GM12878 (cell line): ENCODE results near the gene IFNLR1. TPM values are rescaled to one million over a fixed set of nuclear protein-coding genes. Genes with fewer than 3 reads are reported as not detected.

Experiments
- BCL3 ChIP-seq: IDR thresholded peaks from 2 replicates; pipeline ENCODE4 v1.6.1; 2011; ENCODE audit warnings: borderline replicate concordance, low read depth, mild to moderate bottlenecking, moderate library complexity, low read length; ENCODE audit not compliant: insufficient read depth, poor library complexity, severe bottlenecking
- BRCA1 ChIP-seq: IDR thresholded peaks from 2 replicates; pipeline ENCODE4 v1.6.1; 2011; ENCODE audit warnings: low read depth, low read length, improper control_type of control experiment
- CBFB ChIP-seq: IDR thresholded peaks from 2 replicates; pipeline ENCODE4 v1.6.1; 2016; ENCODE audit warnings: antibody characterized with exemption, low read depth
- CREM ChIP-seq: IDR thresholded peaks from 2 replicates; pipeline ENCODE4 v1.6.1; 2014; ENCODE audit warnings: antibody characterized with exemption, low read depth
- EED ChIP-seq: sonication (generic); IDR thresholded peaks from 2 replicates; pipeline ENCODE4 v1.6.1; 2016; ENCODE audit warnings: antibody characterized with exemption, low read depth
- ELK1 ChIP-seq: IDR thresholded peaks from 2 replicates; pipeline ENCODE4 v1.6.1; 2012; ENCODE audit warnings: low read depth, low read length, improper control_type of control experiment
- ESRRA ChIP-seq: IDR thresholded peaks from 2 replicates; pipeline ENCODE4 v1.6.1; 2012; ENCODE audit warnings: mild to moderate bottlenecking, low read length, improper control_type of control experiment
- FOXM1 ChIP-seq: IDR thresholded peaks from 2 replicates; pipeline ENCODE4 v1.6.1; 2012; ENCODE audit warnings: low read depth, mild to moderate bottlenecking, inconsistent platforms, low read length, moderate library complexity
- JUNB ChIP-seq: IDR thresholded peaks from 2 replicates; pipeline ENCODE4 v1.6.1; 2016; ENCODE audit warnings: antibody characterized with exemption, mild to moderate bottlenecking
- PAX5 ChIP-seq: IDR thresholded peaks from 2 replicates; pipeline ENCODE4 v1.6.1; 2011; ENCODE audit warnings: low read depth, low read length, borderline replicate concordance
- PML ChIP-seq: IDR thresholded peaks from 2 replicates; pipeline ENCODE4 v1.6.1; 2012; ENCODE audit warnings: low read length, inconsistent platforms
- POU2F2 ChIP-seq: IDR thresholded peaks from 3 replicates; pipeline ENCODE4 v1.6.1; 2011; ENCODE audit warnings: low read depth, mild to moderate bottlenecking, low read length, borderline replicate concordance
- RB1 ChIP-seq: fragments of 450-650 bp; formaldehyde crosslinking; IDR thresholded peaks from 2 replicates; pipeline ENCODE4 v1.6.1; 2017; ENCODE audit warnings: mild to moderate bottlenecking, borderline replicate concordance
- RCOR1 ChIP-seq: conservative IDR thresholded peaks from 2 replicates; pipeline ENCODE4 v1.6.1; 2012; ENCODE audit warnings: low read depth, low read length, improper control_type of control experiment
- RUNX3 ChIP-seq: IDR thresholded peaks from 2 replicates; pipeline ENCODE4 v1.6.1; 2012; ENCODE audit warnings: low read length, inconsistent platforms
- SMAD1 ChIP-seq: fragments of 450-650 bp; IDR thresholded peaks from 2 replicates; pipeline ENCODE4 v1.6.1; 2018; ENCODE audit warnings: mild to moderate bottlenecking, low read depth; ENCODE audit not compliant: partially characterized antibody
- SMARCA5 ChIP-seq: fragments of 450-650 bp; IDR thresholded peaks from 2 replicates; pipeline ENCODE4 v1.6.1; 2017; ENCODE audit warnings: mild to moderate bottlenecking
- SUPT20H ChIP-seq: IDR thresholded peaks from 2 replicates; pipeline ENCODE4 v1.6.1; 2011; ENCODE audit warnings: low read depth, mild to moderate bottlenecking, low read length, moderate library complexity, borderline replicate concordance; ENCODE audit not compliant: control insufficient read depth
- TCF12 ChIP-seq: IDR thresholded peaks from 2 replicates; pipeline ENCODE4 v1.6.1; 2011; ENCODE audit warnings: low read depth, mild to moderate bottlenecking, low read length
- USF1 ChIP-seq: IDR thresholded peaks from 2 replicates; pipeline ENCODE4 v1.6.1; 2011; ENCODE audit warnings: borderline replicate concordance, low read depth, mild to moderate bottlenecking, moderate library complexity, mixed read lengths, low read length; ENCODE audit not compliant: insufficient read depth; ENCODE audit errors: extremely low read length
- USF2 ChIP-seq: IDR thresholded peaks from 2 replicates; pipeline ENCODE4 v1.6.1; 2011; ENCODE audit warnings: low read depth, low read length, improper control_type of control experiment, borderline replicate concordance
- YBX1 ChIP-seq: fragments of 450-650 bp; IDR thresholded peaks from 2 replicates; pipeline ENCODE4 v1.6.1; 2016; ENCODE audit warnings: antibody characterized with exemption
- ZNF207 ChIP-seq: fragments of 450-650 bp; IDR thresholded peaks from 2 replicates; pipeline ENCODE4 v1.6.1; 2014; ENCODE audit warnings: antibody characterized with exemption, mild to moderate bottlenecking, borderline replicate concordance
- ZZZ3 ChIP-seq: IDR thresholded peaks from 2 replicates; pipeline ENCODE4 v1.6.1; 2011; ENCODE audit warnings: low read depth; ENCODE audit not compliant: control insufficient read depth, insufficient read length
- polyA plus RNA-seq, 11 experiments: library from polyadenylated mRNA; depleted of rRNA in 4 of 11; unstranded in 6 of 11; stranded (reverse) in 5 of 11; fragments of >200 nt; fragmentation: Nextera tagmentation in 4 of 11; fragmentation: Illumina TruSeq in 1 of 11; extraction: Ambion mirVana in 4 of 11; extraction: Trizol in 1 of 11; gene quantifications; 1 replicate in 1 of 11; 2 replicates in 10 of 11; pipeline versions ENCODE4 v1.2.1 to v1.2.3, GENCODE V29; 2011 to 2016; ENCODE audit warnings: inconsistent platforms in 2 of 11, missing spikeins in 2 of 11, low read depth in 1 of 11
- total RNA-seq, 4 experiments: library from RNA; depleted of rRNA in 3 of 4; stranded (reverse); fragments of >200 nt in 3 of 4; fragmentation: Illumina TruSeq in 1 of 4; extraction: Trizol in 1 of 4; gene quantifications; 2 replicates each; pipeline versions ENCODE4 v1.2.1 to v1.2.3, GENCODE V29; 2013 to 2021
- TF ChIP-seq, protein P1 (sequence below): fragments of 450-650 bp; IDR thresholded peaks from 2 replicates; pipeline ENCODE4 v1.6.1; 2016; ENCODE audit warnings: mild to moderate bottlenecking, moderate library complexity, borderline replicate concordance

Gene IFNLR1
- total and polyA plus RNA-seq, 10 of the 15 experiments (the other 5 are each of a cell fraction or from before 2014, with no cell fraction given): 0.31 to 5.6 (median 3.9) TPM

GRCh38 chr1:24226749-24227148, 39.7 kb upstream of the IFNLR1 start (continued):
- no peak for TF ChIP-seq POU2F2
- no peak for TF ChIP-seq YBX1
- TF ChIP-seq RCOR1: no peak
- no peak for TF ChIP-seq CBFB
- TF ChIP-seq USF2: no peak
- TF ChIP-seq TCF12: no peak
- no peak for TF ChIP-seq ELK1
- TF ChIP-seq EED: peak; percentile 88
- TF ChIP-seq SUPT20H: no peak
- TF ChIP-seq ZZZ3: no peak
- TF ChIP-seq BRCA1: no peak
- TF ChIP-seq FOXM1: peak; percentile 40; the same call in 1 of the 2 replicates
- TF ChIP-seq USF1: no peak
- TF ChIP-seq ZNF207: no peak
- TF ChIP-seq PML: no peak
- TF ChIP-seq ESRRA: no peak
- no peak for TF ChIP-seq RB1
- TF ChIP-seq RUNX3: peak; percentile 88
- peak; percentile 62; the same call in 1 of the 2 replicates for TF ChIP-seq CREM
- peak; percentile 86 for TF ChIP-seq JUNB
- TF ChIP-seq, protein P1, sequence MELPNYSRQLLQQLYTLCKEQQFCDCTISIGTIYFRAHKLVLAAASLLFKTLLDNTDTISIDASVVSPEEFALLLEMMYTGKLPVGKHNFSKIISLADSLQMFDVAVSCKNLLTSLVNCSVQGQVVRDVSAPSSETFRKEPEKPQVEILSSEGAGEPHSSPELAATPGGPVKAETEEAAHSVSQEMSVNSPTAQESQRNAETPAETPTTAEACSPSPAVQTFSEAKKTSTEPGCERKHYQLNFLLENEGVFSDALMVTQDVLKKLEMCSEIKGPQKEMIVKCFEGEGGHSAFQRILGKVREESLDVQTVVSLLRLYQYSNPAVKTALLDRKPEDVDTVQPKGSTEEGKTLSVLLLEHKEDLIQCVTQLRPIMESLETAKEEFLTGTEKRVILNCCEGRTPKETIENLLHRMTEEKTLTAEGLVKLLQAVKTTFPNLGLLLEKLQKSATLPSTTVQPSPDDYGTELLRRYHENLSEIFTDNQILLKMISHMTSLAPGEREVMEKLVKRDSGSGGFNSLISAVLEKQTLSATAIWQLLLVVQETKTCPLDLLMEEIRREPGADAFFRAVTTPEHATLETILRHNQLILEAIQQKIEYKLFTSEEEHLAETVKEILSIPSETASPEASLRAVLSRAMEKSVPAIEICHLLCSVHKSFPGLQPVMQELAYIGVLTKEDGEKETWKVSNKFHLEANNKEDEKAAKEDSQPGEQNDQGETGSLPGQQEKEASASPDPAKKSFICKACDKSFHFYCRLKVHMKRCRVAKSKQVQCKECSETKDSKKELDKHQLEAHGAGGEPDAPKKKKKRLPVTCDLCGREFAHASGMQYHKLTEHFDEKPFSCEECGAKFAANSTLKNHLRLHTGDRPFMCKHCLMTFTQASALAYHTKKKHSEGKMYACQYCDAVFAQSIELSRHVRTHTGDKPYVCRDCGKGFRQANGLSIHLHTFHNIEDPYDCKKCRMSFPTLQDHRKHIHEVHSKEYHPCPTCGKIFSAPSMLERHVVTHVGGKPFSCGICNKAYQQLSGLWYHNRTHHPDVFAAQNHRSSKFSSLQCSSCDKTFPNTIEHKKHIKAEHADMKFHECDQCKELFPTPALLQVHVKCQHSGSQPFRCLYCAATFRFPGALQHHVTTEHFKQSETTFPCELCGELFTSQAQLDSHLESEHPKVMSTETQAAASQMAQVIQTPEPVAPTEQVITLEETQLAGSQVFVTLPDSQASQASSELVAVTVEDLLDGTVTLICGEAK: no peak
- no peak for TF ChIP-seq PAX5
- TF ChIP-seq SMAD1: no peak
- no peak for TF ChIP-seq SMARCA5
- TF ChIP-seq BCL3: no peak
